A549 (cell line): Measurements from ENCODE around the gene SMG6. TPM values are rescaled to one million over a fixed set of nuclear protein-coding genes. Genes with fewer than 3 reads are reported as not detected.

Source experiments
- ATAC-seq, 2 experiments: fragments of 200-7000 bp in 1 of 2; fragments of >200 bp in 1 of 2; cut with Nextera tagmentation in 1 of 2; cut with Tn5 transposase in 1 of 2; 3 replicates each; pipeline versions ENCODE4 v1.8.0 to v1.9.1; 2018 to 2020; ENCODE audit warnings: mild to moderate bottlenecking in 1 of 2, moderate library complexity in 1 of 2
- CTCF ChIA-PET: fragments of 300-600 bp; sonication (Branson Sonifier 250); formaldehyde crosslinking; extraction: SDS; loops from one replicate; lab custom pipeline; 2021; ENCODE audit warnings: antibody characterized with exemption, inconsistent platforms; lab: Yijun Ruan, JAX
- POLR2A ChIA-PET: fragments of 350-600 bp; formaldehyde crosslinking; extraction: SDS; loops from one replicate; lab custom pipeline; 2021; ENCODE audit warnings: antibody characterized with exemption, inconsistent platforms; lab: Yijun Ruan, JAX
- DNase-seq, 2 experiments: peaks; one replicate each; pipeline versions ENCODE4 v3.0.0 to v3.0.0-alpha.2; 2011 to 2016; ENCODE audit warnings: low read depth in 1 of 2, low spot score in 1 of 2
- FAIRE-seq: peaks from 2 replicates; lab custom pipeline; 2011; peaks lifted over from hg19 to GRCh38; lab: Jason Lieb, UNC
- H3K27ac ChIP-seq, 2 experiments: fragments of >200 bp; sonication (Bioruptor Twin); formaldehyde crosslinking; 3 replicates each; pipeline ENCODE4 v1.5.1; 2016 to 2017
- H3K4me1 ChIP-seq: fragments of >200 bp; sonication (Bioruptor Twin); formaldehyde crosslinking; 3 replicates; pipeline ENCODE4 v1.6.1; 2016
- H3K4me2 ChIP-seq: fragments of >200 bp; sonication (Bioruptor Twin); formaldehyde crosslinking; 3 replicates; pipeline ENCODE4 v1.6.1; 2016
- H3K4me3 ChIP-seq: fragments of >200 bp; sonication (Bioruptor Twin); formaldehyde crosslinking; 3 replicates; pipeline ENCODE4 v1.5.1; 2016
- H3K9me3 ChIP-seq: fragments of >200 bp; sonication (Bioruptor Twin); formaldehyde crosslinking; 3 replicates; pipeline ENCODE4 v1.6.1; 2016
- ATOH8 ChIP-seq: fragments of 250-450 bp; sonication (Bioruptor Pico); IDR thresholded peaks from 2 replicates; pipeline ENCODE4 v1.5.0; 2020; ENCODE audit warnings: low read depth, mild to moderate bottlenecking, moderate library complexity
- BCL3 ChIP-seq: fragments of >200 bp; sonication (Bioruptor Twin); formaldehyde crosslinking; IDR thresholded peaks from 3 replicates; pipeline ENCODE4 v1.6.1; 2016
- BHLHE40 ChIP-seq: IDR thresholded peaks from 2 replicates; pipeline ENCODE4 v1.6.1; 2012; ENCODE audit warnings: low read depth, low read length, inconsistent platforms
- CBX8 ChIP-seq: fragments of 200-600 bp; sonication (generic); IDR thresholded peaks from 2 replicates; pipeline ENCODE4 v1.6.1; 2016
- CHD2 ChIP-seq: fragments of 150-350 bp; IDR thresholded peaks from 2 replicates; pipeline ENCODE4 v1.6.1; 2014; ENCODE audit warnings: low read length; ENCODE audit not compliant: partially characterized antibody
- CHD4 ChIP-seq: fragments of 200-600 bp; sonication (generic); IDR thresholded peaks from 2 replicates; pipeline ENCODE4 v1.6.1; 2016; ENCODE audit warnings: antibody characterized with exemption, mild to moderate bottlenecking, borderline replicate concordance
- FOSB ChIP-seq: fragments of 250-450 bp; sonication (Bioruptor Pico); IDR thresholded peaks from 2 replicates; pipeline ENCODE4 v1.5.0; 2020; ENCODE audit warnings: mild to moderate bottlenecking, moderate library complexity
- FOSL2 ChIP-seq, 2 experiments: fragments of 450-650 bp in 1 of 2; fragments of >200 bp in 1 of 2; sonication (Bioruptor Twin) in 1 of 2; formaldehyde crosslinking; IDR thresholded peaks; 2 replicates each; pipeline versions ENCODE4 v1.5.0 to v1.6.1; 2016 to 2020; ENCODE audit warnings: mild to moderate bottlenecking in 1 of 2, moderate library complexity in 1 of 2
- HDAC2 ChIP-seq: fragments of 200-600 bp; sonication (generic); IDR thresholded peaks from 2 replicates; pipeline ENCODE4 v1.6.1; 2016
- HEYL ChIP-seq: fragments of 250-450 bp; sonication (Bioruptor Pico); IDR thresholded peaks from 2 replicates; pipeline ENCODE4 v1.8.0; 2021; ENCODE audit warnings: mild to moderate bottlenecking, moderate library complexity
- HMGXB4 ChIP-seq: fragments of 250-450 bp; sonication (Bioruptor Pico); IDR thresholded peaks from 2 replicates; pipeline ENCODE4 v1.5.0; 2021; ENCODE audit warnings: mild to moderate bottlenecking, moderate library complexity, borderline replicate concordance
- HOXB5 ChIP-seq: fragments of 250-450 bp; sonication (Bioruptor Pico); IDR thresholded peaks from 2 replicates; pipeline ENCODE4 v1.5.0; 2020; ENCODE audit warnings: mild to moderate bottlenecking, moderate library complexity
- KDM5A ChIP-seq: fragments of 200-600 bp; sonication (generic); IDR thresholded peaks from 2 replicates; pipeline ENCODE4 v1.6.1; 2016; ENCODE audit warnings: antibody characterized with exemption, mild to moderate bottlenecking
- MAFK ChIP-seq: fragments of 450-650 bp; IDR thresholded peaks from 2 replicates; pipeline ENCODE4 v1.6.1; 2014; ENCODE audit not compliant: partially characterized antibody
- MAX ChIP-seq: IDR thresholded peaks from 2 replicates; pipeline ENCODE4 v1.6.1; 2012
- MAZ ChIP-seq: fragments of 150-350 bp; IDR thresholded peaks from 2 replicates; pipeline ENCODE4 v1.6.1; 2014; ENCODE audit warnings: antibody characterized with exemption, low read depth, low read length, borderline replicate concordance
- MYC ChIP-seq: IDR thresholded peaks from 2 replicates; pipeline ENCODE4 v1.6.1; 2012; ENCODE audit warnings: mild to moderate bottlenecking, inconsistent platforms, low read length, improper control_type of control experiment, borderline replicate concordance
- PHF8 ChIP-seq: fragments of 200-600 bp; sonication (generic); IDR thresholded peaks from 2 replicates; pipeline ENCODE4 v1.6.1; 2016; ENCODE audit warnings: low read depth, mild to moderate bottlenecking, antibody characterized with exemption, moderate library complexity, borderline replicate concordance
- RARB ChIP-seq: fragments of 250-450 bp; sonication (Bioruptor Pico); IDR thresholded peaks from 2 replicates; pipeline ENCODE4 v1.8.0; 2021; ENCODE audit warnings: mild to moderate bottlenecking, moderate library complexity
- SMC3 ChIP-seq: fragments of >200 bp; sonication (Bioruptor Twin); formaldehyde crosslinking; IDR thresholded peaks from 3 replicates; pipeline ENCODE4 v1.6.1; 2018; ENCODE audit warnings: inconsistent platforms
- SREBF2 ChIP-seq: fragments of 450-650 bp; IDR thresholded peaks from 2 replicates; pipeline ENCODE4 v1.6.1; 2014; ENCODE audit warnings: mild to moderate bottlenecking, moderate library complexity
- TFCP2L1 ChIP-seq: fragments of 250-450 bp; sonication (Bioruptor Pico); IDR thresholded peaks from 2 replicates; pipeline ENCODE4 v1.5.0; 2021; ENCODE audit warnings: mild to moderate bottlenecking
- WGBS: methylation state at CpG from one replicate; pipeline ENCODE4 v1.1.6; 2017; ENCODE audit errors: missing lambda C conversion rate; 5-methylcytosine and 5-hydroxymethylcytosine counted together
- polyA plus RNA-seq, 4 experiments: library from polyadenylated mRNA; depleted of rRNA in 3 of 4; stranded (reverse); fragments of >200 nt; fragmentation: RNase III in 1 of 4; extraction: RNeasy Plus Mini Kit Qiagen cat#74134 plus additional on column Dnase treatment in 1 of 4; gene quantifications; 2 replicates in 3 of 4; 3 replicates in 1 of 4; pipeline ENCODE4 v1.2.3, GENCODE V29; 2011 to 2017

Gene SMG6
- polyA plus RNA-seq, 2 of the 4 experiments (the other 2 are of a cell fraction): 4.7 to 17.0 TPM

GRCh38 chr17:2178798-2179501, 124.6 kb downstream of the SMG6 start:
- FAIRE-seq (no peak), ATAC-seq (no peak), DNase-seq (no peak)
- POLR2A ChIA-PET: no interaction called here
- no peaks in the 10 kb centered on the region for H3K9me3 ChIP-seq
- H3K4me2 ChIP-seq: no peak overlapping the region
- 94% methylated on average over 15 of the region's 15 CpGs for WGBS
- H3K4me1 ChIP-seq: peaks cover 17% of the 10 kb centered on the region
- TF ChIP-seq HOXB5 (no peak), CHD4 (no peak), HMGXB4 (CRISPR knock-in tag) (no peak), RARB (no peak), PHF8 (no peak), BCL3 (no peak), FOSB (no peak), FOSL2 (IDR thresholded peaks at IDR 0.05) (no peak), FOSL2 (CRISPR knock-in tag; IDR thresholded peaks at IDR 0.05) (no peak), CBX8 (no peak), MYC (no peak)
- no peak overlapping the region for H3K4me3 ChIP-seq
- H3K27ac ChIP-seq: no peak overlapping the region
- CTCF ChIA-PET: interaction anchor here (0.6 to 2.7 kb wide), 6 partner anchors 10 to 124 kb away, joined by 3 to 12 read pairs (median 8); partner anchors contain the start of gene HIC1

- FAIRE-seq: no peak
- POLR2A ChIA-PET: no interaction called here
- no peak overlapping the region for H3K27ac ChIP-seq
These were observed 126.3 kb downstream of the SMG6 start for GRCh38 chr17:2177235-2177811.

More at GRCh38 chr17:2177235-2177811, 126.3 kb downstream of the SMG6 start:
- H3K9me3 ChIP-seq: no peaks in the 10 kb centered on the region
- TF ChIP-seq BHLHE40 (no peak), MAZ (no peak), CHD2 (no peak), KDM5A (no peak), MAFK (no peak), ATOH8 (CRISPR knock-in tag) (no peak), MYC (no peak), BCL3 (no peak), HMGXB4 (CRISPR knock-in tag) (no peak), SREBF2 (no peak), HOXB5 (no peak), TFCP2L1 (CRISPR knock-in tag) (no peak), MAX (no peak), HEYL (no peak), HDAC2 (no peak), SMC3 (no peak), RARB (no peak)
- TF ChIP-seq, all 56 proteins: peak for 0
- CTCF ChIA-PET: interaction anchor here (0.9 to 2.7 kb wide), 15 partner anchors 8 to 295 kb away, joined by 3 to 9 read pairs (median 3); partner anchors contain the start of gene HIC1
- ATAC-seq (no peak), DNase-seq (no peak)
- no peak overlapping the region for H3K4me2 ChIP-seq
- H3K4me1 ChIP-seq: peaks cover 31% of the 10 kb centered on the region
- WGBS: 85% methylated on average over 4 of the region's 4 CpGs
- H3K4me3 ChIP-seq: no peak overlapping the region
